Measurements from ENCODE around the gene SHISAL1.

SHISAL1 gene

GRCh38 chr22:44248926-44249325 lies 63.8 kb downstream of the SHISAL1 start:
- H3K27me3 ChIP-seq (ENCODE audit: control insufficient read depth, insufficient read depth, low read length), result no peaks in the 10 kb centered on the region
- H3K9ac ChIP-seq, result no peak overlapping the region
- H3K27ac ChIP-seq, result no peak overlapping the region
- H3K4me3 ChIP-seq (ENCODE audit: low read depth, low read length), result no peak overlapping the region
- no peak overlapping the region for H2AFZ ChIP-seq
- H3K79me2 ChIP-seq, result no peaks in the 10 kb centered on the region
- no peak overlapping the region for H3K4me2 ChIP-seq (ENCODE audit: low read length)
- no peaks in the 10 kb centered on the region for H3K4me1 ChIP-seq
- no peaks in the 10 kb centered on the region for H3K9me3 ChIP-seq (ENCODE audit: control insufficient read depth, low read length)
- TF ChIP-seq CTCF (IDR thresholded peaks at IDR 0.05), result no peak
- H3K36me3 ChIP-seq (ENCODE audit: control insufficient read depth, insufficient read depth, low read length), result no peaks in the 10 kb centered on the region

GRCh38 chr22:44247923-44248892 lies 64.5 kb downstream of the SHISAL1 start:
- H3K27ac ChIP-seq, result no peak overlapping the region
- no peaks in the 10 kb centered on the region for H3K4me1 ChIP-seq
- H3K27me3 ChIP-seq (ENCODE audit: control insufficient read depth, insufficient read depth, low read length), result no peaks in the 10 kb centered on the region
- no peak for TF ChIP-seq CTCF (IDR thresholded peaks at IDR 0.05)
- no peaks in the 10 kb centered on the region for H3K79me2 ChIP-seq
- H2AFZ ChIP-seq, result no peak overlapping the region
- no peaks in the 10 kb centered on the region for H3K36me3 ChIP-seq (ENCODE audit: control insufficient read depth, insufficient read depth, low read length)
- no peak overlapping the region for H3K9ac ChIP-seq
- no peaks in the 10 kb centered on the region for H3K9me3 ChIP-seq (ENCODE audit: control insufficient read depth, low read length)
- no peak overlapping the region for H3K4me3 ChIP-seq (ENCODE audit: low read depth, low read length)
- H3K4me2 ChIP-seq (ENCODE audit: low read length), result no peak overlapping the region

GRCh38 chr22:44247346-44247745 lies 65.4 kb downstream of the SHISAL1 start:
- Histone ChIP-seq H3K4me2 (ENCODE audit: low read length) (no peak overlapping the region), H3K27me3 (ENCODE audit: control insufficient read depth, insufficient read depth, low read length) (no peaks in the 10 kb centered on the region), H3K79me2 (no peaks in the 10 kb centered on the region), H3K4me3 (ENCODE audit: low read depth, low read length) (no peak overlapping the region), H2AFZ (no peak overlapping the region), H3K9me3 (ENCODE audit: control insufficient read depth, low read length) (no peaks in the 10 kb centered on the region), H3K36me3 (ENCODE audit: control insufficient read depth, insufficient read depth, low read length) (no peaks in the 10 kb centered on the region), H3K4me1 (no peaks in the 10 kb centered on the region), H3K27ac (no peak overlapping the region), H3K9ac (no peak overlapping the region)
- no peak for TF ChIP-seq CTCF (IDR thresholded peaks at IDR 0.05)

- H3K4me1 ChIP-seq, result no peaks in the 10 kb centered on the region
- H3K36me3 ChIP-seq (ENCODE audit: control insufficient read depth, insufficient read depth, low read length), result no peaks in the 10 kb centered on the region
- H3K4me2 ChIP-seq (ENCODE audit: low read length), result no peak overlapping the region
- no peak overlapping the region for H2AFZ ChIP-seq
- no peaks in the 10 kb centered on the region for H3K27me3 ChIP-seq (ENCODE audit: control insufficient read depth, insufficient read depth, low read length)
- no peak overlapping the region for H3K27ac ChIP-seq
- H3K9ac ChIP-seq, result no peak overlapping the region
- no peaks in the 10 kb centered on the region for H3K9me3 ChIP-seq (ENCODE audit: control insufficient read depth, low read length)
- no peak overlapping the region for H3K4me3 ChIP-seq (ENCODE audit: low read depth, low read length)
- no peak for TF ChIP-seq CTCF (IDR thresholded peaks at IDR 0.05)
- no peaks in the 10 kb centered on the region for H3K79me2 ChIP-seq
Measured at GRCh38 chr22:44246615-44247326, 66.0 kb downstream of the SHISAL1 start.
